Erythroblast (primary cell): ENCODE measurements around the gene MGAT1.

Experiments used
- GATA1 ChIP-seq: IDR thresholded peaks from 2 replicates; pipeline ENCODE4 v1.6.1; 2011; ENCODE audit warnings: low read depth, mild to moderate bottlenecking, control low read depth, low read length, moderate library complexity
- POLR2A ChIP-seq: IDR thresholded peaks from 2 replicates; pipeline ENCODE4 v1.6.1; 2011; ENCODE audit warnings: mild to moderate bottlenecking, low read length

DNA sequence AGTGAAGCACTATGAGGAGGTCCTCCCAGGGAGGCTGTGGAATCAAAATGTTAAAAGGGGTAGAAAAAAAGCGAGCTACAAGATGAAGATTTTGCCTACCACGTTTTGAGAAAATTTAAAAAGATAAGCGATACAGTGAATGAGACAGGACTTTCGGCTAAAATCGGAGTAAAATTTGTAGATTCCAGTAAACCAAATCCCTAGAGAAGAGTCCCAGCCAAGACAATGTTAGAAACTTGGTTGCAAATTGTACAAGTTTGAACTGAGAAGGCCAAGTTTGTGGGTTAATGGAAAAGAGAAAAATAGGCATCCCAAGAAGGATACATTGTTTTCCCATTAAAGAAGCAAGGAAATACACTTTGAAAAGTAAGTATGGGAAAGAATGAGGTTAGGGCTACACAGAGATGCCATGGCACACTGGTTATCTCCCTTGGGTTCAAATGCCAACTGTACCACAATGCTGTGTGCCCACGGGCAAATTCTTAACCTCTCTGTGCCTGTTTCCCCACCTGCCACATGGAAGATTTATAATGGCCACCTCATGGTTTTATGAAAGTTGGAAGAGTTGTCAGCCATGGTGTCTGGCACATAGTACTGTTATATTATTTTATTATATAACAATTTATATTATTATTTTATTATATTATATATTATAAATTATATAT is 16.2 kb upstream of the MGAT1 start:
- TF ChIP-seq POLR2A = no peak
- no peak for TF ChIP-seq GATA1
